Measurements from ENCODE around the gene PHAX.

Gene PHAX

DNA sequence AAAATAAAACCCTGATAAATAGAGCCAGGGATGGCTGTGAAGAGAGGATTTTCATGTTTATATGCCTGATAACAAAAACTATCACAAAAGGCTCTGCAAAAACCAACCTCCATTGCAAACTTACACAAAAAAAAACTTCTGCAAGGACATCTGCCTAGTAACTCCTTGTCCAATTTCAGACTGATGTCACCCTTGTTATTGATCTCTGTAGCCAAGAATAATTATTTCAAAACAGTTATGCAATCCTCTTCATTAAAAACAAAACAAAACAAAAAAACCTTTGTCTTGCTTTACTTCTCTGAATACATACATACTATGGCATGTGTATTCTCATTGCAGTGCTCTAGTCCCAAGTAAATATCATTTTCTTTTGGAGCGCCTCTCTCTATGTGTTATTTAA, 49.7 kb downstream of the PHAX start:
- in situ Hi-C loops (cut with MboI; ENCODE audit: low sequenced_read_pairs) = loop anchor here (25.0 kb wide), 1 partner anchor 662 kb away; no protein-coding TSS in a partner anchor

GRCh38 chr5:126651013-126651577, 50.3 kb downstream of the PHAX start:
- in situ Hi-C loops (cut with MboI; ENCODE audit: low sequenced_read_pairs) = loop anchor here (25.0 kb wide), 1 partner anchor 661 kb away; no protein-coding TSS in a partner anchor

GRCh38 chr5:126656401-126657007, 55.8 kb downstream of the PHAX start:
- in situ Hi-C loops (cut with MboI; ENCODE audit: low sequenced_read_pairs) = loop anchor here (25.0 kb wide), 1 partner anchor 656 kb away; no protein-coding TSS in a partner anchor

DNA sequence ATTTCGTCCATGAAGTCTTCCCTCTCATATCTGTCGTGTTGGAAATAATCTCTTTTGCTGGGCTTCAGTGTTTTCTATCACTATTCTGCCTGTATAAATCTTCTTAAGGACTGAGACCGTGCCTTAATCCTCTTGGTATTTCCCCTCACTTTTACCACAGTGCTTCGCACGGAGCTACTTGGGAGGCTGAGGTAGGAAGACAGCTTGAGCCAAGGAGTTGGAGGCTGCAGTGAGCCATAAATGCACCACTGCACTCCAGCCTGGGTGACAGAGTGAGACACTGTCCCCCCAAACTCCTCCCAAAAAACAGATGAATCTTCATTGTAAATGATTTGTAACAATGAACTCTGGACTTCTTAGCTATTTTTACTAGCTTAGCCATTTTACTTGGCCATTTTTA, 57.8 kb downstream of the PHAX start:
- in situ Hi-C loops (cut with MboI; ENCODE audit: low sequenced_read_pairs) = loop anchor here (25.0 kb wide), 1 partner anchor 654 kb away; no protein-coding TSS in a partner anchor

GRCh38 chr5:126659805-126660482, 59.2 kb downstream of the PHAX start:
- in situ Hi-C loops (cut with MboI; ENCODE audit: low sequenced_read_pairs) = loop anchor here (25.0 kb wide), 1 partner anchor 652 kb away; no protein-coding TSS in a partner anchor

DNA sequence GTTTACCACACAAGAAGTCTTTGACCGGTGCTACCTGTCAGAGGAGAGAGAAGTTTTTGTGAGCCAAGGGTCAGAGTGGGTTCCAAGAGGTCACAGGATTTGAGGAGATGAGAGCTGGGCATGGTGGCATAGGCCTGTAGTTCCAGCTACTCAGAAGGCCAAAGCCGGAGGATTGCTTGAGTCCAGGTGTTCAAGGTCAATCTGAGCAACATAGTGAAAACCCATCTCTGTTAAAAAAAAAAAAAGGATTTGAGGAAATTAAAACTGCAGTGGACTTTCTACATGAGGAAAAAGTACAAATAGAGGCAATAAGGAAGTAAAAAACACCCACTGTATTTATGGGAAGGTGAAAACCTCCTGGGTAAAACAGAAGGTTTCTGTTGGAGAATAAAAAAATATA, 63.8 kb downstream of the PHAX start:
- in situ Hi-C loops (cut with MboI; ENCODE audit: low sequenced_read_pairs) = loop anchor here (25.0 kb wide), 1 partner anchor 648 kb away; no protein-coding TSS in a partner anchor

GRCh38 chr5:126670109-126670508, 69.4 kb downstream of the PHAX start:
- in situ Hi-C loops (cut with MboI; ENCODE audit: low sequenced_read_pairs) = loop anchor here (10.0 to 25.0 kb wide), 2 partner anchors 115 to 642 kb away; no protein-coding TSS in a partner anchor

DNA sequence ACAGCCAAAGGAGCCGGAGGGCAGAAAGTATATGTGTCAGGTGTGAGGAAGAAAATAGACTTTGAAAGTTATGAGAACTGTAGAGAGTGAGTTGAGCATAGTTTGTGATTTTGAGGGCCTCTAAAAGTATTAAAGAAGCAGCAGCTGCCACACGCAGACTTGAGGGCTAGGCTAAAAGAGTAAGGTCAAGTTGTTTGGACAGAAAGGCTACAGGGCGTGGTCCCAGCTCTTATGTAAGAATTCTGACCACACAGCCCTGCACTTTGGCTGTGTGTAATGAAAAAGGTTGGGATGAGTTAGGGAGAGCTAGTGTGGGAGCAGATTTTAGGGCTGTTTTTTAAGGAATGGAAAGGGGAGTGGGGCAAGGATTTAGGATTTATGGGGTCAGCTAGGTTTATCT, 70.9 kb downstream of the PHAX start:
- in situ Hi-C loops (cut with MboI; ENCODE audit: low sequenced_read_pairs) = loop anchor here (10.0 to 25.0 kb wide), 2 partner anchors 113 to 641 kb away; no protein-coding TSS in a partner anchor

- in situ Hi-C loops (cut with MboI; ENCODE audit: low sequenced_read_pairs) = loop anchor here (10.0 to 25.0 kb wide), 2 partner anchors 111 to 639 kb away; no protein-coding TSS in a partner anchor
Observed at GRCh38 chr5:126673477-126673876, 72.7 kb downstream of the PHAX start.

DNA sequence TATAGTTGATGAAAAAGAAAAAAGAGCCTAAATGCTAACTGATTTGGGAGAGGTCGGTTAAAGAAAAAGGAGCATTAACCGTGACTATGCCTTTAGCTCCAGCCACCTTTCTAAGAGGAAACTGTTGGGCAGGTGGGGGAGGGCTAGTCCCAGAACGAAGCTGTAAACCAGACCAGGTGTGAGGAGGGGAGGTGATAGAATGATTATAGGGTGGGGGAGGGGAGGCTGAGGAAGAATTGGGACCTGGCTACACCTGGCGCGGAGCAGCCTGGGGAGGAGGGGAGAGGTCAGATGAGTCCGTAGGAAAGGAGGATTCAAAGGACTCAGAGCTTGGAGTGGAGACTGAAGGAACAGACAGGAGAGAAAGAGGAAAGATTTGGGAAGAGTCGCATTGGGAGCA, 73.4 kb downstream of the PHAX start:
- in situ Hi-C loops (cut with MboI; ENCODE audit: low sequenced_read_pairs) = loop anchor here (10.0 to 25.0 kb wide), 2 partner anchors 111 to 638 kb away; no protein-coding TSS in a partner anchor

DNA sequence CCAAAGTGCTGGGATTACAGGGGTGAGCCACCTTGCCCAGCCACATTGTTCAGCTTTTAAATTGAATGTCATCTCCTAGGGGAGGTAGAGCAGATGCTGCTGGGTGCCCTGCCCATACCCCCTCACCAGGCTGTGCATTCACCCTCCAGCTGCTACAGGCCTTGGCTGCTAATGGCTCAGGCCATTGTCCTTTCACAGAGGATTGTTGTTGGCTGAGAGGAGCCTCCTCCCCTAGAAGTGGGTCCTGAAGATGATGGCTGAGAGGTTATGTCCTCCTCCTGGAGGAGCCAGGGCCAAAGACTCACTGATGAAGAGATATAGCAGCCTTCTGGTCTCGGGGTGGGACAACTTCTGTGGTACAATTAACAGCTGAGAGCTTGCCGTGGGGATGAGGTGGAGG, 74.6 kb downstream of the PHAX start:
- in situ Hi-C loops (cut with MboI; ENCODE audit: low sequenced_read_pairs) = loop anchor here (10.0 kb wide), 1 partner anchor 109 kb away; no protein-coding TSS in a partner anchor

GRCh38 chr5:126676195-126676624, 75.5 kb downstream of the PHAX start:
- in situ Hi-C loops (cut with MboI; ENCODE audit: low sequenced_read_pairs) = loop anchor here (10.0 kb wide), 1 partner anchor 109 kb away; no protein-coding TSS in a partner anchor
